ENCODE results near the gene COL8A2. TPM values are rescaled to one million over a fixed set of nuclear protein-coding genes. Genes with fewer than 3 reads are reported as not detected.

Gene COL8A2
- total RNA-seq, 4 donors from 2014 or later: 1.2 to 16.6 (median 5.8) TPM

GRCh38 chr1:36091141-36091540 lies 33.9 kb downstream of the COL8A2 start:
- Histone ChIP-seq H3K27me3 (no peaks in the 10 kb centered on the region), H3K4me3 (no peak overlapping the region), H3K36me3 (no peaks in the 10 kb centered on the region), H3K4me1 (peaks cover 8 to 11% of the 10 kb centered on the region in 2 donors), H3K9me3 (no peaks in the 10 kb centered on the region), H3K27ac (no peak overlapping the region)
- TF ChIP-seq CTCF (IDR thresholded peaks at IDR 0.05) (no peak), POLR2A (IDR thresholded peaks at IDR 0.05) (no peak)
- intact Hi-C loops (cut with DNase I; ENCODE audit: low total_unique reads): loop anchor here (10.0 kb wide), 1 partner anchor 94 kb away; no protein-coding TSS in a partner anchor
- no peak for DNase-seq

GRCh38 chr1:36089393-36090121 lies 35.5 kb downstream of the COL8A2 start:
- Histone ChIP-seq H3K4me3 (peak overlapping the region; percentile 68 to 82), H3K27me3 (no peaks in the 10 kb centered on the region), H3K36me3 (no peaks in the 10 kb centered on the region), H3K4me1 (peaks cover 8 to 11% of the 10 kb centered on the region in 2 donors), H3K9me3 (no peaks in the 10 kb centered on the region), H3K27ac (peak overlapping the region; percentile 81 to 82)
- intact Hi-C loops (cut with DNase I; ENCODE audit: low total_unique reads): loop anchor here (10.0 kb wide), 1 partner anchor 95 kb away; no protein-coding TSS in a partner anchor
- TF ChIP-seq CTCF (IDR thresholded peaks at IDR 0.05): no peak
- TF ChIP-seq POLR2A (IDR thresholded peaks at IDR 0.05): no peak
- DNase-seq: no peak

GRCh38 chr1:36088577-36089392 lies 36.2 kb downstream of the COL8A2 start, which contains the start of gene ADPRS:
ADPRS (plus strand) TSS chr1:36088892; CDS start chr1:36088905, 13 bp downstream.
- H3K36me3 ChIP-seq: no peaks in the 10 kb centered on the region
- TF ChIP-seq CTCF (IDR thresholded peaks at IDR 0.05) (peak; percentile 98 to 99 (median 99)), POLR2A (IDR thresholded peaks at IDR 0.05) (peak; percentile 53 to 92)
- intact Hi-C loops (cut with DNase I; ENCODE audit: low total_unique reads): no loop called here
- H3K27me3 ChIP-seq: no peaks in the 10 kb centered on the region
- peak; percentile 86 to 88 for DNase-seq
- H3K4me1 ChIP-seq: peaks cover 8 to 11% of the 10 kb centered on the region in 2 donors
- H3K9me3 ChIP-seq: no peaks in the 10 kb centered on the region
- H3K4me3 ChIP-seq: peak within 1 kb of the TSS; percentile 68 to 82
- peak within 1 kb of the TSS; percentile 81 to 82 for H3K27ac ChIP-seq

GRCh38 chr1:36088265-36088576 lies 36.8 kb downstream of the COL8A2 start:
- intact Hi-C loops (cut with DNase I; ENCODE audit: low total_unique reads): no loop called here
- peaks cover 8 to 11% of the 10 kb centered on the region in 2 donors for H3K4me1 ChIP-seq
- H3K36me3 ChIP-seq: no peaks in the 10 kb centered on the region
- DNase-seq: no peak
- H3K9me3 ChIP-seq: no peaks in the 10 kb centered on the region
- peak overlapping the region; percentile 81 to 82 for H3K27ac ChIP-seq
- no peaks in the 10 kb centered on the region for H3K27me3 ChIP-seq
- no peak for TF ChIP-seq POLR2A (IDR thresholded peaks at IDR 0.05)
- TF ChIP-seq CTCF (IDR thresholded peaks at IDR 0.05): no peak
- peak overlapping the region; percentile 68 to 82 for H3K4me3 ChIP-seq

Measured in uterus (tissue), 4 donors.